SK-N-SH treated with all-trans-retinoic acid at 6 μM for 48 hours (cell line): ENCODE data around the gene EIF6.
A peak's percentile ranks its signal among the peaks of the same experiment; 100 is the strongest.

Experiments
- ATAC-seq: fragments of 200-7000 bp; cut with Tn5 transposase; 3 replicates; pipeline ENCODE4 v1.9.1; 2020; ENCODE audit warnings: mild to moderate bottlenecking, moderate library complexity
- ARNTL ChIP-seq: fragments of 450-650 bp; formaldehyde crosslinking; IDR thresholded peaks from 2 replicates; pipeline ENCODE4 v1.5.0; 2020; ENCODE audit warnings: low read depth, mild to moderate bottlenecking, moderate library complexity, borderline replicate concordance
- BACH2 ChIP-seq: fragments of 250-450 bp; sonication (Bioruptor Pico); IDR thresholded peaks from 2 replicates; pipeline ENCODE4 v1.9.0; 2021; ENCODE audit warnings: mild to moderate bottlenecking, borderline replicate concordance
- ESRRG ChIP-seq: fragments of 250-450 bp; sonication (Bioruptor Pico); IDR thresholded peaks from 2 replicates; pipeline ENCODE4 v1.6.1; 2021; ENCODE audit warnings: mild to moderate bottlenecking
- GLIS3 ChIP-seq: fragments of 250-450 bp; sonication (Bioruptor Pico); IDR thresholded peaks from 2 replicates; pipeline ENCODE4 v1.5.0; 2020; ENCODE audit warnings: mild to moderate bottlenecking, moderate library complexity
- ISL1 ChIP-seq: fragments of 250-450 bp; sonication (Bioruptor Pico); IDR thresholded peaks from 2 replicates; pipeline ENCODE4 v2.1.2; 2022; ENCODE audit warnings: mild to moderate bottlenecking, moderate library complexity
- OSR1 ChIP-seq: fragments of 250-450 bp; sonication (Bioruptor Pico); IDR thresholded peaks from 2 replicates; pipeline ENCODE4 v1.8.0; 2022; ENCODE audit warnings: moderate library complexity, mild to moderate bottlenecking, inconsistent platforms
- PPARA ChIP-seq: fragments of 250-450 bp; sonication (Bioruptor Pico); IDR thresholded peaks from 2 replicates; pipeline ENCODE4 v1.5.0; 2020; ENCODE audit warnings: mild to moderate bottlenecking, borderline replicate concordance
- RARB ChIP-seq: fragments of 250-450 bp; sonication (Bioruptor Pico); IDR thresholded peaks from 2 replicates; pipeline ENCODE4 v1.8.0; 2021; ENCODE audit warnings: mild to moderate bottlenecking, moderate library complexity
- TCF4 ChIP-seq: fragments of 250-450 bp; sonication (Bioruptor Pico); IDR thresholded peaks from 2 replicates; pipeline ENCODE4 v1.8.0; 2021; ENCODE audit warnings: mild to moderate bottlenecking, moderate library complexity, borderline replicate concordance
- TOX ChIP-seq: fragments of 250-450 bp; sonication (Bioruptor Pico); IDR thresholded peaks from 2 replicates; pipeline ENCODE4 v1.8.0; 2021; ENCODE audit warnings: mild to moderate bottlenecking, moderate library complexity, borderline replicate concordance
- ZC3H10 ChIP-seq: fragments of 250-450 bp; sonication (Bioruptor Pico); IDR thresholded peaks from 2 replicates; pipeline ENCODE4 v1.5.1; 2021; ENCODE audit warnings: mild to moderate bottlenecking, moderate library complexity
- ZFP3 ChIP-seq: fragments of 250-450 bp; sonication (Bioruptor Pico); IDR thresholded peaks from 2 replicates; pipeline ENCODE4 v1.5.0; 2020; ENCODE audit warnings: mild to moderate bottlenecking, moderate library complexity
- ZFP30 ChIP-seq: fragments of 450-650 bp; formaldehyde crosslinking; IDR thresholded peaks from 2 replicates; pipeline ENCODE4 v1.5.0; 2022; ENCODE audit warnings: mild to moderate bottlenecking, moderate library complexity
- ZNF70 ChIP-seq: fragments of 450-650 bp; formaldehyde crosslinking; IDR thresholded peaks from 2 replicates; pipeline ENCODE4 v1.5.0; 2020; ENCODE audit warnings: mild to moderate bottlenecking, moderate library complexity
- ZNF8 ChIP-seq: fragments of 450-650 bp; formaldehyde crosslinking; IDR thresholded peaks from 2 replicates; pipeline ENCODE4 v1.5.0; 2020; ENCODE audit warnings: mild to moderate bottlenecking, moderate library complexity
- TF ChIP-seq, protein P1 (sequence below): fragments of 250-450 bp; sonication (Bioruptor Pico); IDR thresholded peaks from 2 replicates; pipeline ENCODE4 v1.5.1; 2021; ENCODE audit warnings: mild to moderate bottlenecking, moderate library complexity
- TF ChIP-seq, protein P2 (sequence below): fragments of 250-450 bp; sonication (Bioruptor Pico); IDR thresholded peaks from 2 replicates; pipeline ENCODE4 v1.5.1; 2020; ENCODE audit warnings: low read depth, mild to moderate bottlenecking, moderate library complexity
- TF ChIP-seq, protein P3 (sequence below): fragments of 250-450 bp; sonication (Bioruptor Pico); IDR thresholded peaks from 2 replicates; pipeline ENCODE4 v1.8.0; 2020; ENCODE audit warnings: mild to moderate bottlenecking, moderate library complexity, borderline replicate concordance
- TF ChIP-seq, protein P4 (sequence below): fragments of 250-450 bp; sonication (Bioruptor Pico); IDR thresholded peaks from 2 replicates; pipeline ENCODE4 v1.8.0; 2021; ENCODE audit warnings: low read depth, mild to moderate bottlenecking, moderate library complexity, borderline replicate concordance
- TF ChIP-seq, protein P5 (sequence below): fragments of 250-450 bp; sonication (Bioruptor Pico); IDR thresholded peaks from 2 replicates; pipeline ENCODE4 v1.5.0; 2020; ENCODE audit warnings: mild to moderate bottlenecking, moderate library complexity

Gene EIF6

DNA sequence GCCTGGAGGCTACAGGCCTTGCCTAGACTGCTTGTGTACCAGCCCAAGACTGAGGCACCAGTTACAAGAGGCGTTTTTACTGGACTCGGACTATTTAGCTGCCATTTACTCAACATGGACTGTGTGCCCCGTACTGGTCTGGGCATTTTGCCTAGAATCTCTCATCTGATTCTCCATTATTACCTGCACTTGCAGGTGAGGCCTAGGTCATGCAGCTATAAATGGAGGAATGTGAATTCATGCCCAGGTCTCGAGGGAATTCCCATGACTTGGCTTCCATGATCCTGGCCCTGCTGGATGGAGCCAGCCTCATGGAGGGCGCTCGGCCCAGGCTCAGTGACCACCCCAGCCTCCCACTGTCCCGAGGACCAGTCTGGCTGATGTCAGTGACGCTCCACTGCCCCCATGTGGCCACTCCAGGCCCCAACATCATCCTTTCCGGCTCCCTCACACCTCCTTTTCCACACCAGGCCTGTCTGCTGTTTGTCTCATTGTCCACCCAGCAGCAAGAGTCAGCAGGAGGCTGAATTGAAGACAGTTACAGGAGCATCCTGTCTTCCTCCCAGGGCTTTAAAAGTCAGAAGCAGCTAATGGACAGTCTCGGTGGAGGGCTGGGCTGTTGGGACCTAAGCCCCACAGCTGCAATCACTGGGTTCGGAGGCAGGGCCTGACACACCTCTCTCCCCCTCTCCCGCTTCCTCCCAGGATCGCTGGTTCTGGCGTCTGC lies 15.4 kb downstream of the EIF6 start:
- no peak for TF ChIP-seq ARNTL (CRISPR knock-in tag)
- TF ChIP-seq, protein P1, sequence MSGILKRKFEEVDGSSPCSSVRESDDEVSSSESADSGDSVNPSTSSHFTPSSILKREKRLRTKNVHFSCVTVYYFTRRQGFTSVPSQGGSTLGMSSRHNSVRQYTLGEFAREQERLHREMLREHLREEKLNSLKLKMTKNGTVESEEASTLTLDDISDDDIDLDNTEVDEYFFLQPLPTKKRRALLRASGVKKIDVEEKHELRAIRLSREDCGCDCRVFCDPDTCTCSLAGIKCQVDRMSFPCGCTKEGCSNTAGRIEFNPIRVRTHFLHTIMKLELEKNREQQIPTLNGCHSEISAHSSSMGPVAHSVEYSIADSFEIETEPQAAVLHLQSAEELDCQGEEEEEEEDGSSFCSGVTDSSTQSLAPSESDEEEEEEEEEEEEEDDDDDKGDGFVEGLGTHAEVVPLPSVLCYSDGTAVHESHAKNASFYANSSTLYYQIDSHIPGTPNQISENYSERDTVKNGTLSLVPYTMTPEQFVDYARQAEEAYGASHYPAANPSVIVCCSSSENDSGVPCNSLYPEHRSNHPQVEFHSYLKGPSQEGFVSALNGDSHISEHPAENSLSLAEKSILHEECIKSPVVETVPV: no peak
- TF ChIP-seq ZFP30: no peak
- TF ChIP-seq, protein P2, sequence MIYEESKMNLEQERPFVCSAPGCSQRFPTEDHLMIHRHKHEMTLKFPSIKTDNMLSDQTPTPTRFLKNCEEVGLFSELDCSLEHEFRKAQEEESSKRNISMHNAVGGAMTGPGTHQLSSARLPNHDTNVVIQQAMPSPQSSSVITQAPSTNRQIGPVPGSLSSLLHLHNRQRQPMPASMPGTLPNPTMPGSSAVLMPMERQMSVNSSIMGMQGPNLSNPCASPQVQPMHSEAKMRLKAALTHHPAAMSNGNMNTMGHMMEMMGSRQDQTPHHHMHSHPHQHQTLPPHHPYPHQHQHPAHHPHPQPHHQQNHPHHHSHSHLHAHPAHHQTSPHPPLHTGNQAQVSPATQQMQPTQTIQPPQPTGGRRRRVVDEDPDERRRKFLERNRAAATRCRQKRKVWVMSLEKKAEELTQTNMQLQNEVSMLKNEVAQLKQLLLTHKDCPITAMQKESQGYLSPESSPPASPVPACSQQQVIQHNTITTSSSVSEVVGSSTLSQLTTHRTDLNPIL (CRISPR knock-in tag): no peak
- TF ChIP-seq, protein P3, sequence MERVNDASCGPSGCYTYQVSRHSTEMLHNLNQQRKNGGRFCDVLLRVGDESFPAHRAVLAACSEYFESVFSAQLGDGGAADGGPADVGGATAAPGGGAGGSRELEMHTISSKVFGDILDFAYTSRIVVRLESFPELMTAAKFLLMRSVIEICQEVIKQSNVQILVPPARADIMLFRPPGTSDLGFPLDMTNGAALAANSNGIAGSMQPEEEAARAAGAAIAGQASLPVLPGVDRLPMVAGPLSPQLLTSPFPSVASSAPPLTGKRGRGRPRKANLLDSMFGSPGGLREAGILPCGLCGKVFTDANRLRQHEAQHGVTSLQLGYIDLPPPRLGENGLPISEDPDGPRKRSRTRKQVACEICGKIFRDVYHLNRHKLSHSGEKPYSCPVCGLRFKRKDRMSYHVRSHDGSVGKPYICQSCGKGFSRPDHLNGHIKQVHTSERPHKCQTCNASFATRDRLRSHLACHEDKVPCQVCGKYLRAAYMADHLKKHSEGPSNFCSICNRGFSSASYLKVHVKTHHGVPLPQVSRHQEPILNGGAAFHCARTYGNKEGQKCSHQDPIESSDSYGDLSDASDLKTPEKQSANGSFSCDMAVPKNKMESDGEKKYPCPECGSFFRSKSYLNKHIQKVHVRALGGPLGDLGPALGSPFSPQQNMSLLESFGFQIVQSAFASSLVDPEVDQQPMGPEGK: no peak
- no peak for TF ChIP-seq GLIS3 (CRISPR knock-in tag)
- TF ChIP-seq, protein P4, sequence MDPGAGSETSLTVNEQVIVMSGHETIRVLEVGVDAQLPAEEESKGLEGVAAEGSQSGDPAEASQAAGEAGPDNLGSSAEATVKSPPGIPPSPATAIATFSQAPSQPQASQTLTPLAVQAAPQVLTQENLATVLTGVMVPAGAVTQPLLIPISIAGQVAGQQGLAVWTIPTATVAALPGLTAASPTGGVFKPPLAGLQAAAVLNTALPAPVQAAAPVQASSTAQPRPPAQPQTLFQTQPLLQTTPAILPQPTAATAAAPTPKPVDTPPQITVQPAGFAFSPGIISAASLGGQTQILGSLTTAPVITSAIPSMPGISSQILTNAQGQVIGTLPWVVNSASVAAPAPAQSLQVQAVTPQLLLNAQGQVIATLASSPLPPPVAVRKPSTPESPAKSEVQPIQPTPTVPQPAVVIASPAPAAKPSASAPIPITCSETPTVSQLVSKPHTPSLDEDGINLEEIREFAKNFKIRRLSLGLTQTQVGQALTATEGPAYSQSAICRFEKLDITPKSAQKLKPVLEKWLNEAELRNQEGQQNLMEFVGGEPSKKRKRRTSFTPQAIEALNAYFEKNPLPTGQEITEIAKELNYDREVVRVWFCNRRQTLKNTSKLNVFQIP (CRISPR knock-in tag): no peak
- no peak for TF ChIP-seq ISL1
- TF ChIP-seq OSR1 (CRISPR knock-in tag): no peak
- no peak for TF ChIP-seq ZFP3 (CRISPR knock-in tag)
- TF ChIP-seq TOX (CRISPR knock-in tag): no peak
- no peak for TF ChIP-seq BACH2 (CRISPR knock-in tag)
- no peak for TF ChIP-seq PPARA (CRISPR knock-in tag)
- TF ChIP-seq RARB: no peak
- ATAC-seq: peak; percentile 89

DNA sequence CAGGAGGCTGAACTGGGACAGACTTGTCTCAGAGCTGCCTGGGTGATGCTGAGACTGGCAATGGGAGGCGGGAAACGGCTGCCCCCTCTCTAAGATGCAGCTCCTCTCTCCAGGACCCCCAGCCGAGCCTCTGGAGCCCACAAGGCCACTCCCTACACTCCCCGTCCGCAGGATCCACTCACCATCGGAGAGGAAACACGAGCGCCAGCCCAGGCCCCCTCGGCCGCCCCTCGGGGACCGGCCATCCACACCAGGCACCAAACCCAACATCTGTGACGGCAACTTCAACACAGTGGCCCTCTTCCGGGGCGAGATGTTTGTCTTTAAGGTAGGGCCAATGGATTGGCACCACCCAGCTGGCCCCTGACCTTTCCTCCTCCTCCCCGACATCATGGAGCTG lies 17.5 kb downstream of the EIF6 start:
- no peak for TF ChIP-seq ZNF8 (CRISPR knock-in tag)
- TF ChIP-seq, protein P5, sequence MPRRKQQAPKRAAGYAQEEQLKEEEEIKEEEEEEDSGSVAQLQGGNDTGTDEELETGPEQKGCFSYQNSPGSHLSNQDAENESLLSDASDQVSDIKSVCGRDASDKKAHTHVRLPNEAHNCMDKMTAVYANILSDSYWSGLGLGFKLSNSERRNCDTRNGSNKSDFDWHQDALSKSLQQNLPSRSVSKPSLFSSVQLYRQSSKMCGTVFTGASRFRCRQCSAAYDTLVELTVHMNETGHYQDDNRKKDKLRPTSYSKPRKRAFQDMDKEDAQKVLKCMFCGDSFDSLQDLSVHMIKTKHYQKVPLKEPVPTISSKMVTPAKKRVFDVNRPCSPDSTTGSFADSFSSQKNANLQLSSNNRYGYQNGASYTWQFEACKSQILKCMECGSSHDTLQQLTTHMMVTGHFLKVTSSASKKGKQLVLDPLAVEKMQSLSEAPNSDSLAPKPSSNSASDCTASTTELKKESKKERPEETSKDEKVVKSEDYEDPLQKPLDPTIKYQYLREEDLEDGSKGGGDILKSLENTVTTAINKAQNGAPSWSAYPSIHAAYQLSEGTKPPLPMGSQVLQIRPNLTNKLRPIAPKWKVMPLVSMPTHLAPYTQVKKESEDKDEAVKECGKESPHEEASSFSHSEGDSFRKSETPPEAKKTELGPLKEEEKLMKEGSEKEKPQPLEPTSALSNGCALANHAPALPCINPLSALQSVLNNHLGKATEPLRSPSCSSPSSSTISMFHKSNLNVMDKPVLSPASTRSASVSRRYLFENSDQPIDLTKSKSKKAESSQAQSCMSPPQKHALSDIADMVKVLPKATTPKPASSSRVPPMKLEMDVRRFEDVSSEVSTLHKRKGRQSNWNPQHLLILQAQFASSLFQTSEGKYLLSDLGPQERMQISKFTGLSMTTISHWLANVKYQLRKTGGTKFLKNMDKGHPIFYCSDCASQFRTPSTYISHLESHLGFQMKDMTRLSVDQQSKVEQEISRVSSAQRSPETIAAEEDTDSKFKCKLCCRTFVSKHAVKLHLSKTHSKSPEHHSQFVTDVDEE (CRISPR knock-in tag): no peak
- TF ChIP-seq ZFP3 (CRISPR knock-in tag): no peak
- TF ChIP-seq TCF4 (CRISPR knock-in tag): no peak
- TF ChIP-seq, protein P3: no peak
- no peak for TF ChIP-seq OSR1 (CRISPR knock-in tag)
- ATAC-seq: no peak

DNA sequence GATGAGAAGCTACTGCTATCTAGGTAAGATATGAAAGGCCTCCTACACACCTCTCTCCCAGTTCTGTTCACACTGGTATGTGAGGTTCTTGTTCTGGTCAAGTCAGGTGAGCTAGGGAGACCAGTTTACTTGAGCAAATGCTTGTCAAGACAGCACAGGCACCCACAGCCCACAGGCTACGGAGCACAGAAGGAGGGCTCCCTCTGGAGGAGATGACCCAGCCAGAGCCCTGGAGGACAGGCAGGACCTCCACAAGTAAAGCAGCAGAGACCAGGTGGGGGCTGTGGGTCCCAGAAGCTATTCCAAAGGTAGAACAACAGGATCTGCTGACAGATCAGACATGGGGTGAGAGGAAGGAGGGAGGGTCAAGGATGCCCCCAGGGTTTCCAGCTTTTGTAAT lies 19.8 kb downstream of the EIF6 start:
- peak; percentile 18 for ATAC-seq
- TF ChIP-seq ZFP30: no peak
- no peak for TF ChIP-seq ZC3H10 (CRISPR knock-in tag)
- TF ChIP-seq PPARA (CRISPR knock-in tag): no peak
- TF ChIP-seq ESRRG (CRISPR knock-in tag): no peak
- TF ChIP-seq ZFP3 (CRISPR knock-in tag): no peak
- TF ChIP-seq, protein P2 (CRISPR knock-in tag): no peak
- no peak for TF ChIP-seq TOX (CRISPR knock-in tag)
- TF ChIP-seq BACH2 (CRISPR knock-in tag): no peak
- no peak for TF ChIP-seq ZNF70 (CRISPR knock-in tag)
- TF ChIP-seq, protein P1: no peak
- no peak for TF ChIP-seq ZNF8 (CRISPR knock-in tag)
- TF ChIP-seq, protein P3: no peak
- no peak for TF ChIP-seq ISL1
